Activated CD4-positive, CD25-positive, alpha-beta regulatory T cell treated with anti-CD3 and anti-CD28 coated beads, Interleukin-2, amount 50 U/mL, for 72 hours (primary cell): ENCODE data around the gene DEDD.
"Not testable (repeated sequence)": the region's sequence is repeated elsewhere in the genome, so short reads cannot be mapped to it uniquely, and the experiment has no call there.

Experiments
- DNase-seq: peaks from one replicate; pipeline ENCODE4 v3.0.0; 2021

Gene DEDD

GRCh38 chr1:161121834-161122233, 10.6 kb downstream of the DEDD start:
- DNase-seq, result no peak

- no peak for DNase-seq
Observed at GRCh38 chr1:161121042-161121650, 11.3 kb downstream of the DEDD start.

GRCh38 chr1:161119092-161119903, 13.2 kb downstream of the DEDD start:
- DNase-seq, result no peak

GRCh38 chr1:161117759-161118581, 14.5 kb downstream of the DEDD start, which contains the start of the genes NIT1 and PFDN2:
NIT1 (plus strand) TSS chr1:161118105; CDS start chr1:161118177, 72 bp downstream.
PFDN2 (minus strand) TSS chr1:161118037; CDS start chr1:161118026, 11 bp downstream.
- DNase-seq, result peak; percentile 87

GRCh38 chr1:161115961-161116360, 16.5 kb downstream of the DEDD start:
- not testable (repeated sequence) for DNase-seq

- DNase-seq, result no peak
Observed at GRCh38 chr1:161115132-161115711, 17.2 kb downstream of the DEDD start.

GRCh38 chr1:161114556-161114955, 17.9 kb downstream of the DEDD start:
- DNase-seq, result no peak

- no peak for DNase-seq
Observed at GRCh38 chr1:161113915-161114314, 18.6 kb downstream of the DEDD start.

- DNase-seq, result no peak
Observed at GRCh38 chr1:161111527-161111926, 20.9 kb downstream of the DEDD start.

GRCh38 chr1:161111117-161111516, 21.4 kb downstream of the DEDD start:
- no peak for DNase-seq

GRCh38 chr1:161106431-161106830, 26.0 kb downstream of the DEDD start:
- no peak for DNase-seq

GRCh38 chr1:161100556-161100955, 31.9 kb downstream of the DEDD start:
- DNase-seq, result no peak

- DNase-seq, result no peak
Observed at GRCh38 chr1:161099090-161099802, 33.2 kb downstream of the DEDD start.

GRCh38 chr1:161098210-161099068, 34.0 kb downstream of the DEDD start, which contains the start of gene KLHDC9:
KLHDC9 (plus strand) TSS chr1:161098361; CDS start chr1:161098536, 175 bp downstream.
- DNase-seq, result peak; percentile 54

- no peak for DNase-seq
Observed at GRCh38 chr1:161096530-161096929, 35.9 kb downstream of the DEDD start.

GRCh38 chr1:161096015-161096414, 36.5 kb downstream of the DEDD start:
- no peak for DNase-seq

GRCh38 chr1:161095230-161095629, 37.2 kb downstream of the DEDD start:
- DNase-seq, result no peak

GRCh38 chr1:161094481-161094880, 38.0 kb downstream of the DEDD start:
- no peak for DNase-seq

- DNase-seq, result no peak
Observed at GRCh38 chr1:161092621-161093028, 39.8 kb downstream of the DEDD start.

- DNase-seq, result no peak
Observed at GRCh38 chr1:161091796-161092507, 40.5 kb downstream of the DEDD start.
